ENCODE data around the gene ZBTB18.

DNA sequence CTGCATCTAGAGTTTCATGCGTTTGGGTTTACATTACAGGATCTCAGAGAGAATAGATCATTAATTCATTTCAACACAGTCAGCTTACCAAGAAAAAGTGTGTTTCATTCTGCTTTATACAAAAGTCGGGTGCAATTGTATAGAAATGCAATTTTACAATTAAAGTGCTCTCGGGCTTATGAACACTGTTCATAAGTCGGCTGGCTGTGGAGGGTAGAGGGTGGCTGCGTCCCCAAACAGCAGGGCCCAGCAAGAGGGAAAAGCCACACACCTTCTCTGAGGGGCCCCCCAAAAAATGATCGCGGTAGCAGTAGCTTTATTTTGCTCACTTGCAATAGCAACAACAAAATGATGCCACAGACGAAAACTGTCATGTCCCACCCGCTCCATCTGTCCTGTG lies 13.8 kb upstream of the ZBTB18 start:
- TF ChIP-seq POLR2AphosphoS5 (IDR thresholded peaks at IDR 0.05; ENCODE audit: low read depth, low read length) (no peak), YY1 (IDR thresholded peaks at IDR 0.05; ENCODE audit: extremely low read depth, insufficient replicate concordance, low read depth, low read length) (no peak), POLR2A (IDR thresholded peaks at IDR 0.05; ENCODE audit: borderline replicate concordance, extremely low read depth, insufficient read depth, insufficient read length) (no peak), ZNF274 (IDR thresholded peaks at IDR 0.05; ENCODE audit: low read depth, low read length) (no peak), SRF (IDR thresholded peaks at IDR 0.05; ENCODE audit: low read depth) (no peak), EGR1 (IDR thresholded peaks at IDR 0.05; ENCODE audit: low read depth) (no peak), CEBPB (IDR thresholded peaks at IDR 0.05; ENCODE audit: low read depth) (no peak), JUND (IDR thresholded peaks at IDR 0.05) (no peak), EZH2 (IDR thresholded peaks at IDR 0.05) (no peak; the same call in 1 of the 2 replicates), SP1 (IDR thresholded peaks at IDR 0.05; ENCODE audit: low read depth) (no peak), RAD21 (IDR thresholded peaks at IDR 0.05; ENCODE audit: low read depth) (no peak)
- TF ChIP-seq, protein P1, sequence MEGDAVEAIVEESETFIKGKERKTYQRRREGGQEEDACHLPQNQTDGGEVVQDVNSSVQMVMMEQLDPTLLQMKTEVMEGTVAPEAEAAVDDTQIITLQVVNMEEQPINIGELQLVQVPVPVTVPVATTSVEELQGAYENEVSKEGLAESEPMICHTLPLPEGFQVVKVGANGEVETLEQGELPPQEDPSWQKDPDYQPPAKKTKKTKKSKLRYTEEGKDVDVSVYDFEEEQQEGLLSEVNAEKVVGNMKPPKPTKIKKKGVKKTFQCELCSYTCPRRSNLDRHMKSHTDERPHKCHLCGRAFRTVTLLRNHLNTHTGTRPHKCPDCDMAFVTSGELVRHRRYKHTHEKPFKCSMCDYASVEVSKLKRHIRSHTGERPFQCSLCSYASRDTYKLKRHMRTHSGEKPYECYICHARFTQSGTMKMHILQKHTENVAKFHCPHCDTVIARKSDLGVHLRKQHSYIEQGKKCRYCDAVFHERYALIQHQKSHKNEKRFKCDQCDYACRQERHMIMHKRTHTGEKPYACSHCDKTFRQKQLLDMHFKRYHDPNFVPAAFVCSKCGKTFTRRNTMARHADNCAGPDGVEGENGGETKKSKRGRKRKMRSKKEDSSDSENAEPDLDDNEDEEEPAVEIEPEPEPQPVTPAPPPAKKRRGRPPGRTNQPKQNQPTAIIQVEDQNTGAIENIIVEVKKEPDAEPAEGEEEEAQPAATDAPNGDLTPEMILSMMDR (IDR thresholded peaks at IDR 0.05 in 2 of 3, conservative IDR thresholded peaks at IDR 0.05 in 1 of 3; ENCODE audit: borderline replicate concordance in 1 of 3, insufficient read depth in 1 of 3, low read depth in 2 of 3, low read length in 2 of 3), result no peak
- TF ChIP-seq, protein P2, sequence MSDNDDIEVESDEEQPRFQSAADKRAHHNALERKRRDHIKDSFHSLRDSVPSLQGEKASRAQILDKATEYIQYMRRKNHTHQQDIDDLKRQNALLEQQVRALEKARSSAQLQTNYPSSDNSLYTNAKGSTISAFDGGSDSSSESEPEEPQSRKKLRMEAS (IDR thresholded peaks at IDR 0.05), result no peak

All from HCT116 (cell line).